ENCODE results near the gene PPDPF.

DNA sequence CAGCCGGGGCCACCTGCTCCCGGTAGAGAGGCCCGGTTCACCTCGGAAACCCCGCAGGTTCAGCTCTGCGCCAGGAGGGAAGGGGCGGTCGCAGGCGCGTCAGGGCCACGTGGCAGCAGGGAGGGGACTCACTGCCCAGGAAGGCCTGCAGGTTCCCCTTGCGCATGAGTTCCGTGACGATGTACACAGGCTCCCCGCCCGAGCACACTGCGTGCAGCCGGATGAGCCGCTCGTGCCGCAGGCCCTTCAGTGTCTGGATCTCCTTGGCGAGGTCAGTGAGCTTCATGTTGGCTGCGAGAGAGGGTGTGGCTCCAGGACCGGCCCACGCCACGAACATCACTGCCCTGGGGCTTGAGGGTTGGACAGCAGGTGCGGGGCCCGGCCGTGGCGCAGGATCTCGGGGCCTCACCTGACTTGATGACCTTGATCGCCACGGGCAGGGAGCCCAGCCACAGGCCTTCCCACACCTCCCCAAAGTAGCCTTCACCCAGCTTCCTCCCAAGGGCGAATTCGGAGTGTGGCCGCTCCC, 21.5 kb downstream of the PPDPF start:
- TF ChIP-seq, protein P1, sequence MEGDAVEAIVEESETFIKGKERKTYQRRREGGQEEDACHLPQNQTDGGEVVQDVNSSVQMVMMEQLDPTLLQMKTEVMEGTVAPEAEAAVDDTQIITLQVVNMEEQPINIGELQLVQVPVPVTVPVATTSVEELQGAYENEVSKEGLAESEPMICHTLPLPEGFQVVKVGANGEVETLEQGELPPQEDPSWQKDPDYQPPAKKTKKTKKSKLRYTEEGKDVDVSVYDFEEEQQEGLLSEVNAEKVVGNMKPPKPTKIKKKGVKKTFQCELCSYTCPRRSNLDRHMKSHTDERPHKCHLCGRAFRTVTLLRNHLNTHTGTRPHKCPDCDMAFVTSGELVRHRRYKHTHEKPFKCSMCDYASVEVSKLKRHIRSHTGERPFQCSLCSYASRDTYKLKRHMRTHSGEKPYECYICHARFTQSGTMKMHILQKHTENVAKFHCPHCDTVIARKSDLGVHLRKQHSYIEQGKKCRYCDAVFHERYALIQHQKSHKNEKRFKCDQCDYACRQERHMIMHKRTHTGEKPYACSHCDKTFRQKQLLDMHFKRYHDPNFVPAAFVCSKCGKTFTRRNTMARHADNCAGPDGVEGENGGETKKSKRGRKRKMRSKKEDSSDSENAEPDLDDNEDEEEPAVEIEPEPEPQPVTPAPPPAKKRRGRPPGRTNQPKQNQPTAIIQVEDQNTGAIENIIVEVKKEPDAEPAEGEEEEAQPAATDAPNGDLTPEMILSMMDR (IDR thresholded peaks at IDR 0.05), result no peak
- TF ChIP-seq POLR2AphosphoS5 (IDR thresholded peaks at IDR 0.05), result no peak
- TF ChIP-seq POLR2A (IDR thresholded peaks at IDR 0.05), result no peak
- TF ChIP-seq EP300 (IDR thresholded peaks at IDR 0.05), result no peak

All from suprapubic skin (tissue), 4 donors.